ENCODE measurements around the gene SUGCT.

DNA sequence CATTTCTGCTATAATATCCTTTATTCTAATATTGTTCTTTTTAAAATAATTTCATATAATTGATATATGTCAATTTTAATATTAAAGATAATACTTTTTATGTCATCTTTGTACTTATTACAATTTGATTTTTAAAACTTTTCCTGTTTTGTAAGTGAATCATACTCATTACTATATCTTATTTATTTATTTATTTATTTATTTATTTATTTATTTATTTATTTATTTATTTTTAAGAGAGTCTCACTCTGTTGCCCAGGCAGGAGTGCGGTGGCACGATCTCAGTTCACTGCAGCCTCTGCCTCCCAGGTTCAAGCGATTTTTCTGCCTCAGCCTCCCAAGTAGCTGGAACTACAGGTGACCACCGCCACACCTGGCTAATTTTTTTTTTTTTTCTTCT is 215.3 kb downstream of the SUGCT start:
- TF ChIP-seq POLR2A (IDR thresholded peaks at IDR 0.05) = no peak
- TF ChIP-seq, protein P1, sequence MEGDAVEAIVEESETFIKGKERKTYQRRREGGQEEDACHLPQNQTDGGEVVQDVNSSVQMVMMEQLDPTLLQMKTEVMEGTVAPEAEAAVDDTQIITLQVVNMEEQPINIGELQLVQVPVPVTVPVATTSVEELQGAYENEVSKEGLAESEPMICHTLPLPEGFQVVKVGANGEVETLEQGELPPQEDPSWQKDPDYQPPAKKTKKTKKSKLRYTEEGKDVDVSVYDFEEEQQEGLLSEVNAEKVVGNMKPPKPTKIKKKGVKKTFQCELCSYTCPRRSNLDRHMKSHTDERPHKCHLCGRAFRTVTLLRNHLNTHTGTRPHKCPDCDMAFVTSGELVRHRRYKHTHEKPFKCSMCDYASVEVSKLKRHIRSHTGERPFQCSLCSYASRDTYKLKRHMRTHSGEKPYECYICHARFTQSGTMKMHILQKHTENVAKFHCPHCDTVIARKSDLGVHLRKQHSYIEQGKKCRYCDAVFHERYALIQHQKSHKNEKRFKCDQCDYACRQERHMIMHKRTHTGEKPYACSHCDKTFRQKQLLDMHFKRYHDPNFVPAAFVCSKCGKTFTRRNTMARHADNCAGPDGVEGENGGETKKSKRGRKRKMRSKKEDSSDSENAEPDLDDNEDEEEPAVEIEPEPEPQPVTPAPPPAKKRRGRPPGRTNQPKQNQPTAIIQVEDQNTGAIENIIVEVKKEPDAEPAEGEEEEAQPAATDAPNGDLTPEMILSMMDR (IDR thresholded peaks at IDR 0.05) = no peak
